BLaER1 treated with 17β-estradiol and CSF1 and Interleukin-3, amounts not matched to agents 10 nM and 100 nM (cell line): Measurements from ENCODE around the gene OR6J1.
A peak's percentile ranks its signal among the peaks of the same experiment; 100 is the strongest.
"Not testable (repeated sequence)": the region's sequence is repeated elsewhere in the genome, so short reads cannot be mapped to it uniquely, and the experiment has no call there.

ENCODE experiments used
- H3K27ac ChIP-seq, 11 experiments: shearing (Covaris generic); formaldehyde crosslinking; 2 replicates each; pipeline ENCODE4 v1.8.1; 2022
- H3K27me3 ChIP-seq, 11 experiments: shearing (Covaris generic); formaldehyde crosslinking; 2 replicates each; pipeline ENCODE4 v1.8.1; 2022
- H3K36me3 ChIP-seq, 11 experiments: shearing (Covaris generic); formaldehyde crosslinking; 2 replicates each; pipeline ENCODE4 v1.8.1; 2022
- H3K4me1 ChIP-seq, 10 experiments: shearing (Covaris generic); formaldehyde crosslinking; 2 replicates each; pipeline ENCODE4 v1.8.1; 2022
- H3K4me2 ChIP-seq, 11 experiments: shearing (Covaris generic); formaldehyde crosslinking; 2 replicates each; pipeline ENCODE4 v1.8.1; 2022
- H3K4me3 ChIP-seq, 10 experiments: shearing (Covaris generic); formaldehyde crosslinking; 2 replicates each; pipeline ENCODE4 v1.8.1; 2022
- H3K9ac ChIP-seq, 11 experiments: shearing (Covaris generic); formaldehyde crosslinking; 2 replicates each; pipeline ENCODE4 v1.8.1; 2022
- H3K9me3 ChIP-seq, 11 experiments: shearing (Covaris generic); formaldehyde crosslinking; replicated peaks in 1 of 11; 2 replicates each; pipeline ENCODE4 v1.8.1; 2022
- H4K20me1 ChIP-seq, 11 experiments: shearing (Covaris generic); formaldehyde crosslinking; 2 replicates each; pipeline ENCODE4 v1.8.1; 2022
- Cebpa-rat ChIP-seq, 11 experiments: shearing (Covaris generic); IDR thresholded peaks; 2 replicates each; pipeline ENCODE4 v1.8.1; 2022

Gene OR6J1

DNA sequence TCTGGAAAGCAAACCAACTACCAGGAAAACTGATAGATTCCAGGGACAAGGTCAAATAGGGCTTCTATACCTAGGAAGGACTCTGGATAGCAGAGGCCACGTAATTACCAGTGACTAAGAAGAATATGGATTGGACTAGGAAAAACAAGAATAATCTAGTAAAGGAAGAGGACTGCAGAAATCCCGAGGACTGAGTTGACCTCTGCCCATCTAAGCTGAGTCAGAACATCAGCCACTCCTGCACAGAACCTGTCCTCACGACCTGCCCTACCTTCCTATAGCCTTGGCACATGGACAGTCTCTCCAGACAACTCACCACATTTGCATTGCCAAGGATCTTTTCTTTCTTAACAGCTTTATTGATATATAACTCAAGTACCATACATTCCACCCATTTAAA is 2.3 kb downstream of the OR6J1 start:
- no peak for TF ChIP-seq Cebpa-rat (IDR thresholded peaks at IDR 0.05)
- no peak overlapping the region for H3K4me2 ChIP-seq
- H3K27ac ChIP-seq, result no peak overlapping the region

DNA sequence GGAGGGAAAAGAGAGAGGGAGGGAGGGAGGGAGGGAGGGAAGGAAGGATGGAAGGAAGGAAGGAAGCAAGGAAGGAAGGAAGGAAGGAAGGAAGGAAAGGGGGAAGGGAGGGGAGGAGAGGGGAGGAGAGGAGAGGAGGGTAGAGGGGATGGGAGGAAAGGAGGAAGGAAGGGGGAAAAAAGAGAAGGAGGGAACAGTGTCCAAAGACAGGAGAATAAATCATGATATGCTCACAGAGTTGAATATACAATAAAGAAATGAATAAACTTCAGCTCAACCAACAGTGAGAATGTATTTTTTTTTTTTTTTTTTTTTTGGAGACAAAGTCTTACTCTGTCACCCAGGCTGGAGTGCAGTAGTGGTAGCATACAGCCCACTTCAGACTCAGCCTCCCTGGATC is 4.0 kb downstream of the OR6J1 start:
- no peak overlapping the region for H3K4me3 ChIP-seq
- no peak for TF ChIP-seq Cebpa-rat (IDR thresholded peaks at IDR 0.05)
- H3K9me3 ChIP-seq, result peaks cover 0 to 14% (median 7%) of the 10 kb centered on the region in 11 experiments; a peak in 12 of 22 replicates
- H3K4me1 ChIP-seq, result peaks cover 0 to 8% (median 0%) of the 10 kb centered on the region in 10 experiments; a peak in 6 of 20 replicates
- H4K20me1 ChIP-seq, result no peaks in the 10 kb centered on the region
- H3K4me2 ChIP-seq, result no peak overlapping the region
- H3K27ac ChIP-seq, result no peak overlapping the region
- no peaks in the 10 kb centered on the region for H3K36me3 ChIP-seq
- no peaks in the 10 kb centered on the region for H3K27me3 ChIP-seq
- H3K9ac ChIP-seq, result no peak overlapping the region

More for the DNA sequence above, 2.3 kb downstream of the OR6J1 start:
- Histone ChIP-seq H4K20me1 (no peaks in the 10 kb centered on the region), H3K4me1 (peaks cover 0 to 12% (median 5%) of the 10 kb centered on the region in 10 experiments; a peak in 8 of 20 replicates), H3K4me3 (no peak overlapping the region), H3K9me3 (peaks cover 0 to 8% (median 3%) of the 10 kb centered on the region in 11 experiments; a peak in 10 of 22 replicates), H3K36me3 (no peaks in the 10 kb centered on the region), H3K27me3 (no peaks in the 10 kb centered on the region), H3K9ac (no peak overlapping the region)

DNA sequence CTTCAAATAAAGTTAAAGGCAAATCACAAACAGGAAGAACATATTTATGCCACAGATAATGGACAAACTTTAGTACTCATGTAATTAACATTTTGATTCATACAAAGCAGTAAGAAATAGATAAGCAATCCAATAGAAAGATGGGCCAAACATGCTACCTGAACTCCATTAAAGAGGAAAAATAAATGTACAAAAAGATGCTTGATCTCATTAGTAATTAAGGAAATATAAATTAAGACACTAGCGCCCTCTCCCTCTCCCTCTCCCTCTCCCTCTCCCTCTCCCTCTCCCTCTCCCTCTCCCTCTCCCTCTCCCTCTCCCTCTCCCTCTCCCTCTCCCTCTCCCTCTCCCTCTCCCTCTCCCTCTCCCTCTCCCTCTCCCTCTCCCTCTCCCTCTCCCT is 8.2 kb downstream of the OR6J1 start:
- not testable (repeated sequence) for H3K9ac ChIP-seq, H3K27ac ChIP-seq, H3K27me3 ChIP-seq, H3K4me2 ChIP-seq, H3K4me3 ChIP-seq, H3K36me3 ChIP-seq, H4K20me1 ChIP-seq
- Histone ChIP-seq H3K4me1 (peaks cover 11 to 41% (median 26%) of the 10 kb centered on the region in 10 experiments; a peak in 19 of 20 replicates), H3K9me3 (peaks cover 25 to 52% (median 43%) of the 10 kb centered on the region in 11 experiments)

DNA sequence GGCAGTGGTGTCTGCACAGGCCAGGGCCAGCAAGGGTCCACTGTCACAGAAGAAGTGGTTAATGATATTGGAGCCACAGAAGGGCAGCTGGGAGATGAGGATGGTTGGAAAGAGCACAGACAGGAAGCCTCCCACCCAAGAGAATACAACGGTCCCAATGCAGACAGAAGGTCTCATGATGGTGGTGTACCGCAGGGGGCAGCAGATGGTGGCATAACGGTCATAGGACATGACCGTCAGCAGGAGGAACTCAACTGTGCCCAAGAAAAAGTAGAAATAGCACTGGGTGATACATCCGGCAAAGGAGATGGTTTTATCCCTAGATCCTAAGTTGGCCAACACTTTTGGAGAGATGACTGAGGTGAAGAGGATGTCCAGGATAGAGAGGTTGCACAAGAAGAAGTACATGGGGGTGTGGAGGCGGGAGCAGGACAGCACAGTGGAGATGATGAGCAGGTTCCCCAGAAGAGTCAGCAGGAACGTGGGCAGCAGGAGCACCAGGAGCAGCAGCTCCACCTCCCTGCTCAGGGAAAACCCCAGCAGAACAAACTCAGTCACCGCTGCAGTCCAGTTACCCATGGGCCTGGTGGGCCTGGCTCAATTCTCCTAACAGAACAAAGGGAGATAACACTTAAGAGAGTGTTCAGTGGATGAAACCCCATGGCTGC is 9.8 kb downstream of the OR6J1 start:
- peak overlapping the region in 4 of 10 experiments; percentile 2 to 42 (median 26); a peak in 6 of 20 replicates for H3K4me3 ChIP-seq
- peaks cover 11 to 56% (median 29%) of the 10 kb centered on the region in 10 experiments; a peak in 19 of 20 replicates for H3K4me1 ChIP-seq
- peaks cover 0 to 10% (median 0%) of the 10 kb centered on the region in 11 experiments; a peak in 4 of 22 replicates for H3K36me3 ChIP-seq
- peaks cover 41 to 68% (median 59%) of the 10 kb centered on the region in 11 experiments for H3K9me3 ChIP-seq
- 0 out of 22 replicates have a peak, but pooled peaks of 1 of the 11 experiments have one; percentile 14 for TF ChIP-seq Cebpa-rat (IDR thresholded peaks at IDR 0.05)
- peak overlapping the region; percentile 18 to 83 (median 66); a peak in 21 of 22 replicates for H3K4me2 ChIP-seq
- no peaks in the 10 kb centered on the region for H3K27me3 ChIP-seq
- H3K27ac ChIP-seq, result peak overlapping the region in 6 of 11 experiments; percentile 46 to 70 (median 65); a peak in 12 of 22 replicates
- H4K20me1 ChIP-seq, result no peaks in the 10 kb centered on the region
- H3K9ac ChIP-seq, result peak overlapping the region in 5 of 11 experiments; percentile 17 to 44 (median 32); a peak in 3 of 22 replicates

DNA sequence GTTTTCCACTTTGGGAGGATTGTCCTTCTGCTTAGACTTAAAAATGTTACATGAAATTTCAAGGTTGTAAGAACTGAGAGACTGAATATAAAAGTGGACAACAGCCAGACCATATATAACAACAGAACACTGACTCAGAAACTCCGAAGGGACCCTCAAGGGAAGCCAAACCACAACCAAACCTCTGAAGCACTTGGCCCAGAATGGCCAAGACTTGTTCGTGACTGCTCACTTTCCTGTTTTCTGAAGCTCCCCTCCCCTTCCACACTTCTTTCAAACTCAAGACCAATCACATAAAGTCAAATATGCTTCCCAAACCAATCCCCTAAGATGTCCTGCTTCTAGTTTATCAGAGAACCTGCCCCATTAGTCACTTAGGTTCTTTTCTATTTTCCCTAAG is 13.7 kb downstream of the OR6J1 start:
- Histone ChIP-seq H3K36me3 (peaks cover 0 to 10% (median 0%) of the 10 kb centered on the region in 11 experiments; a peak in 4 of 22 replicates), H4K20me1 (no peaks in the 10 kb centered on the region), H3K9ac (no peak overlapping the region), H3K27ac (peak overlapping the region in 1 of 11 experiments; percentile 4; a peak in 1 of 22 replicates), H3K4me3 (peak overlapping the region in 2 of 10 experiments; percentile 6 to 29; a peak in 2 of 20 replicates), H3K27me3 (no peaks in the 10 kb centered on the region), H3K4me2 (peak overlapping the region in 6 of 11 experiments; percentile 9 to 43 (median 35); a peak in 10 of 22 replicates), H3K4me1 (peaks cover 11 to 83% (median 38%) of the 10 kb centered on the region in 10 experiments; a peak in 19 of 20 replicates), H3K9me3 (peaks cover 45 to 64% (median 56%) of the 10 kb centered on the region in 11 experiments)
- no peak for TF ChIP-seq Cebpa-rat (IDR thresholded peaks at IDR 0.05)

DNA sequence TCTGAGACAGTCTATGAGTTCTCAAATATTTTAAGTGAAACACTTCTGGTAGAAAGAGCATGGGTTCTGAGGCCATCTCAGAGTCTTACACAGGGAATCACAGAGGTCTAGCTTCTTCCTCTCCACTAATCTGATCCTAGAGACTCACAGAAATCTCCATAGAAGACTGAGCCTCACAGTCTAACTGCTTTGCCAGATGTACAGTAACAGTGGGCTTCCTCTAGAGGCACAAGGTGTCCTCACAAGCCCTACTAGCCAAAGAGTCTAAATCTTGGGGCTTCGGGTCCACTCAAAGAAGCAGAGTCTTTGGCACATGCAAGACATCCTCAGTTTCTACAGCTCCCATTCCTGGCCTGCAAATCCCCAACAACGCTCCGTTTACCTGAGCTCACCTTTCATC is 14.1 kb downstream of the OR6J1 start:
- no peak for TF ChIP-seq Cebpa-rat (IDR thresholded peaks at IDR 0.05)
- H3K36me3 ChIP-seq, result peaks cover 0 to 10% (median 0%) of the 10 kb centered on the region in 11 experiments; a peak in 4 of 22 replicates
- peaks cover 11 to 82% (median 39%) of the 10 kb centered on the region in 10 experiments; a peak in 19 of 20 replicates for H3K4me1 ChIP-seq
- H3K27me3 ChIP-seq, result no peaks in the 10 kb centered on the region
- peaks cover 45 to 62% (median 52%) of the 10 kb centered on the region in 11 experiments for H3K9me3 ChIP-seq
- no peak overlapping the region for H3K9ac ChIP-seq
- no peaks in the 10 kb centered on the region for H4K20me1 ChIP-seq
- H3K27ac ChIP-seq, result no peak overlapping the region; a peak in 1 of 22 replicates
- H3K4me3 ChIP-seq, result peak overlapping the region in 2 of 10 experiments; percentile 6 to 29; a peak in 1 of 20 replicates
- peak overlapping the region in 6 of 11 experiments; percentile 9 to 43 (median 35); a peak in 10 of 22 replicates for H3K4me2 ChIP-seq

DNA sequence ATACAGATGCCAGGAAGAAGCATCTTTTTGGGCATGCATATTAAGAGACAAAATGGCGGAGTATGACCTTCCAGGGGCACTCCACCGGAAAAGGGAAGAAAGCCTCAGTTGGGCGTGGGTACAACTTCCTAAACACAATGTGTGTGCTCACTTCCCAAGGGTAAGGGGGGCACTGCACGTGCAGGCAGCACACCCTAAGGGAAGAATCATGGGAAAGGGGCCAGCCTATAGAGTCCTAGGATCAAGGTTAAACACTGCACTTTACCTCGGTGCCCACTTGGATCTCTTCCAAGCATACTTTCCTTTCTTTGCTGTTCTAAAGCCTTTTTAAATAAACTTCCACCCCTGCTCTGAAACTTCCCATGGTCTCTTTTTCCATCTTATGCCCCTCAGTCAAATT is 14.8 kb downstream of the OR6J1 start:
- Histone ChIP-seq H3K9me3 (peaks cover 45 to 57% (median 52%) of the 10 kb centered on the region in 11 experiments), H3K27ac (no peak overlapping the region), H3K9ac (no peak overlapping the region), H3K27me3 (no peaks in the 10 kb centered on the region), H4K20me1 (no peaks in the 10 kb centered on the region), H3K4me1 (peaks cover 6 to 82% (median 38%) of the 10 kb centered on the region in 10 experiments; a peak in 19 of 20 replicates), H3K4me2 (peak overlapping the region in 5 of 11 experiments; percentile 4 to 43 (median 37); a peak in 7 of 22 replicates), H3K4me3 (no peak overlapping the region), H3K36me3 (peaks cover 0 to 10% (median 0%) of the 10 kb centered on the region in 11 experiments; a peak in 4 of 22 replicates)
- no peak for TF ChIP-seq Cebpa-rat (IDR thresholded peaks at IDR 0.05)

DNA sequence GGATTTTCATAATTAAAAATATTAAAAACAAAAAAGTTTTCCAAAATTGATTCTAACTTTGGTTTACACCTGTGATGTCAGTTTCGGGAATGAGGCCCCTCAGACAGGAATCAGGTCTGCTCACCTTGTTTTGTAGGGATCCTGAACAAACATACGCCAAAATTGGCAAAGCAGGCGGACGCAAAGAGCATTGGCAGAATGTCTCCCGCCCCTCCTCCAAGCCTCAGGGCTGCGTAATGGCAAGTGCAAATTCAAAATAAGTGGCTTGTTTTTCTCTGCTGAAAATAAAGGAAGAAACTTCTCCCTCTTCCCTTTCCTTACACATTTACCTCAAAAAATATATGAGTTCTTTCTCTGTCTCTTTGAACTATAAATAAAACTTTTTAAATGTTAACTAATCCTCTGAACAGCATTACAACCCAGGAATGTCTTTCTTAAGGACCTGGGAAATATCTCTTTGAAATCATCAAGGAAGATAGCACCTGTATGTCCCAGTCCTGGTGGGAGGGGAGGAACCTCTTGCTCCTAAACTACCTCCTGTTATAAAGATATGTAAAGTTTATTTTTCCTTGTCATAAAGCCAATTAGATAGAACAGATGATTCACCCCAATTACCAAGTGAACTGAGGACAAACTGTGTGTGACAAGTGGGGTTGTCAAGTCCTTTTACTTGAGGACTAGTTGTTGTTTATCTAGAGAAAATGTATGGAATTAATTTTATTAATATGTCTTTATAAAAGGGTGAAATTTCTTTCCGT is 16.5 kb downstream of the OR6J1 start:
- Histone ChIP-seq H3K4me3 (no peak overlapping the region), H3K27ac (no peak overlapping the region), H3K4me2 (peak overlapping the region in 3 of 11 experiments; percentile 11 to 58 (median 24); a peak in 4 of 22 replicates), H3K9me3 (peaks cover 37 to 40% (median 38%) of the 10 kb centered on the region in 11 experiments), H3K36me3 (peaks cover 0 to 10% (median 0%) of the 10 kb centered on the region in 11 experiments; a peak in 4 of 22 replicates), H4K20me1 (no peaks in the 10 kb centered on the region), H3K27me3 (no peaks in the 10 kb centered on the region), H3K4me1 (peaks cover 13 to 82% (median 37%) of the 10 kb centered on the region in 10 experiments), H3K9ac (no peak overlapping the region)
- no peak for TF ChIP-seq Cebpa-rat (IDR thresholded peaks at IDR 0.05)
